SKM-1 (cell line): Measurements from ENCODE around the gene DCANP1.

Experiments used
- DNase-seq: peaks from one replicate; lab custom pipeline; 2025; ENCODE audit not compliant: unreplicated experiment; lab: John Stamatoyannopoulos, UW

Gene DCANP1

DNA sequence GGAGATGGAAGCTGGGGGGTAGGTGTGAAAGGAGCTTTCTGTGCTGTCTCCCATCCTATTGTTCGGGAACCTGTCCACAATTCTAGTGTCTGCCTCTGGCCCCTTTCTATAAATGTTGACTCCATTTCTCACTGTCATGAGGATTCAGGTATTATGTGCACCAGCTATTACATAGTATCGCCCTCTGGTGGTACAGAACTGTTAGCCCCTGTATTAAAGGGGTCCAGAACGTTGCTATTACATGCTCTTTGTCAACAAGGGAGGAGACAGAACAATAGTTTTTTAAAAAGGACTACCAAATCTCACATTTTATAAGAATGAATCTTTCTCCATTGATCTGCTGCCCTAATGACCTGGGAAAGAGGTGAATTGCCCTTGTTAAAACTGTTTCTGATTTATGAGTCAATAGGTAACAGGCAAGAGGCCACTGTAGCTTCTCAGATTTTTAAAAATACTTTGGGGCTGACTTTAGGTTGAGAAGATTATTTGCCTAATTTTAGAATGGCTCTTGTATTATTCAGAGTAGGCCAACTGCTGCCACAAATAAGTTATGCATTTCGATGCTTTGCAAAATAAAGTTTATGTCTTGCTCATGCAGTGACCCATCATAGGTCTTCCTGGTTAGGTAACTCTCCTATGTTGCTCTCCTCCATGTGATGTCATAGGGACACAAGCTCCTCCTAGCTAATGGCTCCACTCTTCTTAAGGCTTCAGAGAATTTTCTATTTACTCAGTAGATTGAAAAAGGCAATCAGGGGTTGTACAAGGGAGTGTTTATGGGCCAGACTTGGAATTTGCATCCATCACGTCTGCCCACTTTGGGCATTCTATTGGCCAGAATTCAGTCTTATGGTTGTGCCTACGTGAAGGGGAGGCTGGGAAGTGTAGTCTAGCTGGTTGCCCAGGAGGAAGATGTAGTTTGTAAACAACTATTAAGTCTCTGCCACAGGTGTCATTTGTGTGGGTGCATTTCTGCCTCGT, 20.8 kb downstream of the DCANP1 start:
- peak; percentile 69 for DNase-seq

DNA sequence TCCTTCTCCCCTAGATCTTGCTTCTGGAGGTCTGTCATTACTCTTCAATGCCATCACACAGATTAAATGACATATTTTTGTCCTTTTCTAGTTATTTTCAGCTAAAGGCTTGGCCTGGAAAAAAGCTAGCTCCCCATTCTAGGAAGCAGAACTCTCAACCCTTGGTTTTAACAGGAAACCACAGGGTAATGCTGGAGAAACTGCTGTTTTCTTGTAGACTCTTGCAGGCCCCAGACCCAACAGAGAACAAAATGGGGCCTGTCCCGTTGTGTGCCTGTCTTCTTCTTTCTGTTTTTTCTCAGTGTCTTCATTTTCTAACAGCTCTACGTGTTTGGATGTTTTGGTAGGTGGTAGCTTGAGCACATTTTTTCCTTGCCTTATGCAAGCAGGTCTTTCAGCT, 21.5 kb downstream of the DCANP1 start:
- DNase-seq = peak; percentile 61

DNA sequence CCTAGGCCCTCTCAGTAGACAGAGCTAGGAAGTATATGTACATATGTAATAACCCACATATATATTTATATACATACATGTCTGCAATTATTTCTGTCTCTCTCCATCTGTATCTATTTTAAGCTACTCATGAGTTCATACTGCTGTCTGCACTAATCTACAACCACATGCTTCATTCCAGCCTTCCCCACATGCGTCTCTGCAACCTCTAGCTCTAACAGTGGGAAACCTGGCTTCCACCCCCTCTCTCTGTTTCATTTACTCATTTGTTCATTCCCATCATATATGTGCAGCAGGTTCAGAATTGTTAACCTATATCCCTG, 23.3 kb downstream of the DCANP1 start:
- no peak for DNase-seq

DNA sequence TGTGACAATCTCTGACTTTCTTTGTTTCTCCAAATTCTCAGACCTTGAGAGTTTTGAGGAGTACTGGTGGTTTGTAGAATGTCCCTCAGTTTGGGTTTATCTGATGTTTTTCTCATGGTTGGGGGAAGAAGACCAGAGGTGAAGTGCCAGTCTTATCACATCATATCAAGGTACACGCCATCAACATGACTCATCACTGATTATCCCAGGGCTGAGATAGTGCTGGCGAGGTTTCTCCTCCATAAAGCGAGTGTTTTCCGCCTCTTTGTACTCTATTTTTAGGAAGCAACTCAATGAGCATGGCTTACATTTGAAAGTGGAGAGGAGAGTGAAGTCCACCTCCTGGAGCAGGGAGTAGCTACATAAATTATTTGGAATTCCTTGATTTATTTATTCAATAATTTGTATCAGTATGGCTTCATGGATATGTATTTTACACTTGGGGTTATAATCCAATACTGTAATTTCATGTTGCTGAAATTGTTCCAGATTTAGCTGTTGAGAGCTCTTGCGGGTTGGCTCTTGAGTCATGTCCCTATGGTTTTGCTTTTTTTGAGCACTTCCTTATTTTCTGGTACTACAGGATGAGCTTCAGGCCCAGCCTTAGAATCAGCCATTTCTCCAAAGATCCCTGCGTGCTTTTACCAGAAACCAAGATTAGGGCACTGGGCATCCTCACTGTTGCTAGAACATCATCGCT, 23.9 kb downstream of the DCANP1 start:
- peak; percentile 56 for DNase-seq

DNA sequence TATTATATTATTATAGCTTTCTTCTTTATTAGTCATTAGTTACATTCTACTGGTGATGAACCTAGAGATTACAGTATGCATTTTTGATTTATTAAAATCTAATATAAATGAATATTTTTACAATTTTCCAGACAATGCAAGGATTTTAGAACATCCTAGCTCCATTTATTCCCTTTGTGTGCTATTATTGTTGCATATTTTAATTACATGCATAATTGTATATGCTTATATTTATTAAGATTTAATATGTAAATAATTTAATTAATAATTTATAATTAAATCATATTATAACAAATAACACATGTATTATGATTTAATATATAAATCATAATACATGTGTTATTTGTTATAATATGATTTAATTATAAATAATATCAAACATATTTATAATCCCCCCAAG, 24.7 kb downstream of the DCANP1 start:
- no peak for DNase-seq

- no peak for DNase-seq
Measured at GRCh38 chr5:135417083-135417482, 30.1 kb downstream of the DCANP1 start.

DNA sequence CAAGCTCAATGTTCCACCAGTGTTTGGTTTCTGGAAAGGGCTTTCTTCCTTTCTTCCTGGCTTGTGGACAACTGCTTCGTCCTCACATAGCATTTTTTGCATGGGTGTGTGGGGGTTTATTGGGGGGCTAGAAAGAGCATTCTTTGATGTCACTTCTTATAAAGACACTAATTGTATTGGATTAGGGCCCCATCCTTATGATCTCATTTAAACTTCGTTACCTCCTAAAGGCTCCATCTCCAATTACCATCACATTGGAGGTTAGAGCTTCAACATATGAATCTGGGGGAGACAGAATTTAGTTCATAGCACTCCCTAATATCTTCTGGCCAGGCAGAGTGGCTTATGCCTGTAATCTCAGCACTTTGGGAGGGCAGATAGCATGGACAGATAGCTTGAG, 42.1 kb downstream of the DCANP1 start:
- DNase-seq = no peak

GRCh38 chr5:135402031-135402430, 45.1 kb downstream of the DCANP1 start:
- no peak for DNase-seq

GRCh38 chr5:135400866-135401265, 46.3 kb downstream of the DCANP1 start:
- no peak for DNase-seq

GRCh38 chr5:135399794-135400542, 47.2 kb downstream of the DCANP1 start:
- DNase-seq = no peak

DNA sequence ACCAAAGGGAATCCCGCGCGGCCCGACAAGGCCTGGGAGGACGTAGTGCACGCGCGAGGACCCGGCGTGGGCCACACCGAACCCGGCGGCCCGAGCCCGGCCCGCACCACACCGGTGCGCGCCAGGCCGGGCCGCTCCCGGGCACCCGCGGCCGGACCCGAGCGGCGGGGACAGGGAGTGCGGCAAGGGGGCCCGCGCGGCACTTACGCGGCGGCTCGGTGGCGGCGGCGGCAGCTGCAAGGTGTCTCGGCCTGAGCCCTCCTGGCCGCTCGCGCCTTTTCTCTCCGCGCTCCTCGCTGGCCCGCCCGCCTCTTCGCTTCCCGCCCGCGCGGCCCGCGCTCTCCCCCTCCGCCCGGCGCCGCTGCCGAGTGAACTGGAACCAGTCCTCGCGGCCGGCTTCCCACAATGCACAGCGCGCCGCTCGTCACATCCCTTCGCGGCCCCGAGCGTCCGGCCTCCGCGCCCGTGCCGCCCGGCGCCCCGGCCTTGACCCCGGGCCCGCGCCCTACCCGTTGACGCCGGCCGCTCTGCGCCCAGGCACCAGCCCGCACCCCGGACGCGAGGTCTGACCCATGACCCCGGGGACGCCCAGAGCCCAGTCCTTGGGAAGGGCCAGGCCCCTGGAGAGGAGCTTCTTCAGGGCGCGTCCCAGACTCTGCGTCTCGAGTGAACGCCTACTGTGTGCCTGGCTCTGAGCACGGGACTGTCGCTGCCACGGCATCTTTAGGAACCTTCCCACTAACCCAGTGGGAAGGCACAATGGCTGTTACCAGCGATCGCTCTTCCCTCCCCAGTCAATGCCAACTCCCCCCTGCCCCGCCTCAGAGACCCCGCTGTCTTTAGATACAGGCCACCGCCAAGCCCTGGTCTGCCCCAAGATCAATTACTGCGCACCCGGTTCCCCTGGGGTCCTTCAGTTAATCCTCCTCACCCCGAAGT, 48.0 kb downstream of the DCANP1 start, which contains the start of gene MACROH2A1:
Gene MACROH2A1 (minus strand): TSS at position 377 of the 939 bp plus-strand sequence. CDS start 10,138 bp downstream, outside the sequence.
- DNase-seq = peak; percentile 73

- no peak for DNase-seq
Measured at GRCh38 chr5:135398160-135398854, 48.8 kb downstream of the DCANP1 start.

GRCh38 chr5:135397084-135397483, 50.1 kb downstream of the DCANP1 start:
- DNase-seq = no peak

GRCh38 chr5:135396459-135397055, 50.6 kb downstream of the DCANP1 start:
- DNase-seq = no peak

GRCh38 chr5:135395866-135396265, 51.3 kb downstream of the DCANP1 start:
- no peak for DNase-seq

- DNase-seq = no peak
Measured at GRCh38 chr5:135395451-135395850, 51.7 kb downstream of the DCANP1 start.
